Activated CD8-positive, alpha-beta memory T cell treated with anti-CD3 and anti-CD28 coated beads for 36 hours (primary cell): Measurements from ENCODE around the gene PPP1R14D. TPM values are rescaled to one million over a fixed set of nuclear protein-coding genes. Genes with fewer than 3 reads are reported as not detected.

Source experiments
- CTCF ChIA-PET: fragments of 350-600 bp; sonication (Branson Sonifier 250); formaldehyde crosslinking; loops from one replicate; lab custom pipeline; 2021; ENCODE audit warnings: antibody characterized with exemption; lab: Charles Lee
- POLR2A ChIA-PET: fragments of 350-600 bp; sonication (Branson Sonifier 250); formaldehyde crosslinking; loops from one replicate; lab custom pipeline; 2021; ENCODE audit warnings: antibody characterized with exemption; lab: Charles Lee
- total RNA-seq, 2 experiments: library from RNA; stranded (reverse); gene quantifications; one replicate each; pipeline ENCODE4 v1.2.3, GENCODE V29; 2021

The PPP1R14D gene
- total RNA-seq, 2 experiments from 2014 or later = not detected

DNA sequence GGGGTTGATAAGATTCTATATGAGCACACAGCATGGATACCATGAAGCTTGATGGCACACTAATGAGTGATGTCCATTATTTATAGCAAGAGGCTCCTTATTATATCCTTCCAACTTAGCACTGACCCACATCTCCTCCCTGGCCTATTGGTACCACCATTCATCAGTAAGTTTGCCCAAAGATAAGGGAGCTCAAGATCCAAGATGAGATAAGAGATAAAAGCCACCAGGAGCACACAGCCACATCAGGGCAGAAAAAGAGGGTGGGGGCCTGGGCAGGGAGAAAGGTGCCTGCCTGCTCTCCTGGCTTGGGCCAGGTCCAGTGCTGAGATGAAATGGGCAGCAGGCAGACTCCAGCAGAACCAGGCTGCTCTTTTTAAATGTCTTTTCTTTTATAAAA is 4.4 kb upstream of the PPP1R14D start:
- CTCF ChIA-PET = no interaction called here

DNA sequence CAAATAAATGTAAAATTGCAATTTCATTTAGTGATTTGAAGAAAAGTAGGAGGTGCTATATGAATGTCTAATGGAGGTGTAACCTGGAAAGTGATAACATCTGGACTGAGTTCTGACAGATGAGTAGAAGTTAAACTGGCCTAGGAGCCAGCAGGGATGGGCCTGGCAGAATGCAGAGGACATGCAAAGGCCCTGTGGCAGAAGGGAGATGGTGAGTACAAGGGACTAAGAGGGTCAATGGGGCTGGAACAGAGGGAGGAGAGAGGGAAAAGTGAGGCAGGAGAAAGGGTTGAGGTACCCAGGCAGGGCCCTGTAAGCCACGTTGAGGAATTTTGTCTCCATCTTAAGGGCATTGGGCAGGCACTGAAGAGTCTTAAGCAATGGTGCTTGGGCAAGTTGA is 3.4 kb upstream of the PPP1R14D start:
- POLR2A ChIA-PET = no interaction called here
- CTCF ChIA-PET = no interaction called here

More for the DNA sequence above, 4.4 kb upstream of the PPP1R14D start:
- POLR2A ChIA-PET = interaction anchor here (0.7 kb wide), 1 partner anchor 452 kb away, joined by 3 read pairs; no protein-coding TSS in a partner anchor

DNA sequence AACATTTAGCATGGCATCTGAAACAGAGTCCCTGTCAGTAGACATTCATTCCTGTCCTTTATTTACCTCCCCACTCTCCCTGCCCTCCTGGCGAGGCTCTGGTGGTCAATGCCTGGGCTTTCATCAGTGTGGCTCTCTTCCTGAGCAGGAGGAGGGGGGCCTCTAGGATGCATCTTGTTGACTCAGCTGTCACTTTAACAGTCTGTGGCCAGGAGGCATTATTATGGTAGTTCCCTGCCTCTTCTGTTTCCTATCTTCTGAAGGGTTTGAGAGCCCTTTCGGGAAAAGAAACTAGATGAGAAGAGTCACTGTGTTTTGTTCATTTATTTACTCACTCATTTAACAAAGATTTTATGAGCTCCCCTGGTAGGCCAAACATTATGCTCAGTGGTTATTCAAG is 2.4 kb upstream of the PPP1R14D start:
- POLR2A ChIA-PET = no interaction called here
- CTCF ChIA-PET = no interaction called here

DNA sequence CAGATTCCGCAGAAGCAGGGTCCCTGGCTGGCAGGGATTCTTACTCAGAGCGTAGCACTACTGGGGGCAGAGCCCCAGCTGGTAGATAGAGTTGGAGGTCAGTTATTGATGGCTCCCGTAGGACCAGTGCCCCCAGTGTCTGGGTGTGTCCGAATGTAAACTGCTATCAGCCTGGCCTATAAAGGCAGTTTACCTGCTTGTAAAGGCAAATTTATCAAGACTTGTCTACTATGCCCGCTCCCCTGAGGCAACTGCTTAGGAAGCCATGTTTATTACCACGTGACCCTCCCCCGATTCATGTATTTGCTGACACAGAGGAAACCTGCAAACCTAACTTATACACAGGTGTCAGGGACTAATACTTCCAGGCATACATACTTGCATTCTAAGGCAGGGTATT is 607 bp upstream of the PPP1R14D start:
- ChIA-PET POLR2A (no interaction called here), CTCF (no interaction called here)

DNA sequence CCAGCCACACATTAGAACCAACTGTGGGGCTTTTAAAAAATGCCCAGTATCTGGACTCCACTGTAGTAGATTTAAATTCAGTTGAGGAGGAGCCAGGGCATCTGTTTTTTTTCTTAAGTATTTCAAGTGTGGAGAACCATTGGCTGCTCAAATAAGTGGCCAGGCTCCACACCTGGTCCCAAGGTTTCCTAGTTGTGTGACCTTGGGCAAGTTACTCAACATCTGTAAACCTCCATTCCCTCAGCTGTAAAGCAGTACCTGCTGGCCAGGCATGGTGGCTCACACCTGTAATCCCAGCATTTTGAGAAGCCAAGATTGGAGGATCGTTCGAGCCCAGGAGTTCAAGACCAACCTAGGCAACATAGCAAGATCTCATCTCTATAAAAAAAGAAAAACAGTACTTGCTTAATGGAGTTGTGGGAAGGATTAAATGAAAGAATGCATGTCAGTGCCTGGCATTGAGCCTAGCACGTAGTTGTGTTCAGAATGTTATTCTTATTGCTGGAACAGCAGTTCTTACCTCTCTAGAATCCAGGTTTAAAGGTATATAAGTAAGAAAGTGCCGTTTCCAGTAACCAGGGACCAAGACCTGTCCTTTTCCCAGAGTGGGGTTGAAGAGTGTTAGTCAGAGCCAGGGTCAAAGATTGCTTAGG is 2.0 kb downstream of the PPP1R14D start:
- CTCF ChIA-PET = no interaction called here
- POLR2A ChIA-PET = no interaction called here

DNA sequence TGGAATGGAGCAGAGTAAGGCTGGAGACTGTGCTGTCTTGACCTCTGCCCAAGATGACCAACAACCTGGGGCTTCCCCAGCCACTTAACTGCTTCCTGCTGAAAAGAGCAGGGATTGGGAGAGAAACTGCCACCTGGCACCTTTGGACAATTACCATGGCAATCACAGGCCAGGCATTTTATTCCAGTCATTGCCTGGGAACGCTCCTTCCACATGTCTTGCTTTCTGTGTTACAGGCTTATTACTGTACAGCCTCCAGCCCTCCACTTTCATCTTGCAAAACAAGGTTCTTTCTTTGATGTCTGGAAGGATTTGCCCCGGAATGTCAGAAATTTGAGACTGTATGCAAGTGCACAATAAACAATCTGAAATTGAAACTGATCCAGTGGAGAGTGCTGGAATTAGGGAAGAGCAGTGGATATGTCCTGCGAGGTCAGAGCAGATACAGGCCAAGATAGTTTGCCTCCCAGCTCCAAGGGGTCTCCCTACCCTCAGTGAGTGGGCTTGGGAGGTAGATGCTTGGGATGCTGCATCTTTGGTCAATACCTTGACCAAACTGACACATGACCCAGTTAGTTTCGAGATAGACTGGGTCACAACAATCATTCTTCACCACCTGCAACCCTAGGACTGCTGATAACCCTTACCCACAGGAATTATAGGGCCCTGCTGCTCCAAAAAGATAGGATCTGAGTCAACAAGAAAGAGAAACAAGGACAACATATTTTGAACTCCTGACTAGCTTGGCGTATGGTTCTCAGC is 2.7 kb downstream of the PPP1R14D start:
- ChIA-PET POLR2A (no interaction called here), CTCF (no interaction called here)

DNA sequence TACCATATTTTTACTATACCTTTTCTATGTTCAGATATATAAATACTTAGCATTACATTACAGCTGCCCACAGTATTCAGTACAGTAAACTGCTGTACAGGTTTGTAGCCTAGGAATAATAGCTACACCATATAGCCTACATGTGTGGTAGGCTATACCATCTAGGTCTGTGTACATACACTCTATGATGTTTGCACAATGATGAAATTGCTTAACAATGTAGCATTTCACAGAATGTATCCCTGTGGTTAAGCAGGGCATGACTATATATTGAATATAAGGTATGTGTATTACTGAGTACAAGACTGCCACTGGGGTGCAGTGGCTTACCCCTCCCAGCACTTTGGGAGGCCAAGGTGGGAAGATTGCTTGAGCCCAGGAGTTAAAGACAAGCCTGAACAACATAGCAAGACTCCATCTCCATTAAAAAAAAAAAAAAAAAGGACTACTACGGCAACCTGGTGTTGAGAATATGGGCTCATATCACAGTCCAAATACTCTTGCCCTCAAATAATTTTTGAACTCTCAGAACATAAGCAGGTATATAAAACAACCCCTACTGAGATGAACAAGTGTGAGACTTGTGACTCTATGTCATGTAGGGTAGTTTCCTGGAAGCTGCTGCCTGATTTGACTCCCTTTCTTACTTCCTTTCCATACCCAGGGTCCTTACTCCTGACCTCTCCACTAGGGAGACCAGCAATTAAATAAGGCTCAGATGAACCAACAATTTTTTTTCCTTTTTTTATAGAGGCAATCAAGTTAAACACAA is 4.8 kb downstream of the PPP1R14D start:
- CTCF ChIA-PET = interaction anchor here (0.6 kb wide), 1 partner anchor 373 kb away, joined by 3 read pairs; no protein-coding TSS in a partner anchor
- POLR2A ChIA-PET = no interaction called here

DNA sequence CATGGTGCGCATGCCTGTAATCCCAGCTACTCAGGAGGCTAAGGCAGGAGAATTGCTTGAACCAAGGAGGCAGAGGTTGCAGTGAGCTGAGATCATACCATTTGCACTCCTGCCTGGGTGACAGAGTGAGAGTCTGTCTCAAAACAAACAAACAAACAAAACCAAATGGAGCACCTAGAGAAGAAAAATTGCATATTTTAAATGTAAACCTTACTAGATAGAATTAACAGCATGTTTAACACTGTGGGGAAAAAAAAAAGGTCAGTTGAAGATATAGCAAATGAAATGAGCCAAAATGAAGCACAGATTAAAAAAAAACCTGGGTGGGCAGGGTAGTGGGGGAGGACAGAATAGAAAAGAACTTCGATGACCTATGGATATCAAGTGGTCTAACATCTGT is 7.3 kb downstream of the PPP1R14D start:
- CTCF ChIA-PET = no interaction called here
- POLR2A ChIA-PET = no interaction called here

DNA sequence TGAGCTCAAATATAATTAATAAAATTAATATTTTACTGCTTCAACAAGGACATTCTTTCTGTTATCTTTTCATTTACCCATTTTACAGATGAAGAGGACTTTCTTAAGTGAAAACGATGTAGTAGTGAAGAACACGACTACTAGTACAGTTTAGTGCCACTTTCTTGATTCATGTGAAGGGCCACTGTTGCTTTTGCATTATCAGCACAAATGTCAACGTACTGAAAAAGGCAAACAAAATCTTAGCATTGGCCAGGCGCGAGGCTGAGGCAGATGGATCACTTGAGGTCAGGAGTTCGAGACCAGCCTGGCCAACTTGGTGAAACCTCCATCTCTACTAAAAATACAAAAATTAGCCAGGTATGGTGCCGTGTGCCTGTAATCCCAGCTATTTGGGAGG is 9.5 kb downstream of the PPP1R14D start:
- ChIA-PET CTCF (interaction anchor here (0.6 kb wide), 1 partner anchor 1287 kb away, joined by 3 read pairs; no protein-coding TSS in a partner anchor), POLR2A (no interaction called here)

DNA sequence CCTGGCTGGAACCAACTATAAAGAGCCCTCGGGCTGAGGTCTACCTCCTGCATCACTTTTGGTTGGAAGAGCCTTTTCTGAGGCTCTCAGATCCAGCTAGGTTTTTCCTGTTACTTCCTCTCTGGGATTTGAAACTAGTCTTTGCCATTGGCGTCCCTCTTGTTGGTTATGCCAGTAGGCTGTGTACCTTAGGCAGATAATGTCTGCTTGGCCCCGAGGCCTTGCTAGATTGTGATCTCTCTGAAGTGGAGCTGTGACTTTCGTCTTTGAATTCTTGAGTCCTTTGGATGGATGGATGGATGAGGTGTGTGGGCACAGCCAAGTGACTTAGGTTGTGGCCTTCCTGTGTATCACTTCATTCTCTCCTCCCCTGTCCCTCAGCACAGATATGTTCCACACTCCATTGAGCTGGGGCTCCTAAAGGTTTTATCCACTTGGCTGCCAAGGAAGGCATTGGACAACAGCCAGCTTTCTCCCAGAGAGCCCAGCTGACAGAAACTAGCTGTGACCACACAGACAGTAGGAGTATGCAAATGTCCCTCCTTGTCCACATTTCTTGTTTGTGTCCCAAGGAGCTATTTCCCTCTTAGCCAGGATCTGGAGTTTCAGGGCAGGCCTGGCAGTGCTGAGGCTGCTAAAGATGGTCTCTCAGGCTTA is 13.3 kb downstream of the PPP1R14D start:
- ChIA-PET POLR2A (no interaction called here), CTCF (no interaction called here)

DNA sequence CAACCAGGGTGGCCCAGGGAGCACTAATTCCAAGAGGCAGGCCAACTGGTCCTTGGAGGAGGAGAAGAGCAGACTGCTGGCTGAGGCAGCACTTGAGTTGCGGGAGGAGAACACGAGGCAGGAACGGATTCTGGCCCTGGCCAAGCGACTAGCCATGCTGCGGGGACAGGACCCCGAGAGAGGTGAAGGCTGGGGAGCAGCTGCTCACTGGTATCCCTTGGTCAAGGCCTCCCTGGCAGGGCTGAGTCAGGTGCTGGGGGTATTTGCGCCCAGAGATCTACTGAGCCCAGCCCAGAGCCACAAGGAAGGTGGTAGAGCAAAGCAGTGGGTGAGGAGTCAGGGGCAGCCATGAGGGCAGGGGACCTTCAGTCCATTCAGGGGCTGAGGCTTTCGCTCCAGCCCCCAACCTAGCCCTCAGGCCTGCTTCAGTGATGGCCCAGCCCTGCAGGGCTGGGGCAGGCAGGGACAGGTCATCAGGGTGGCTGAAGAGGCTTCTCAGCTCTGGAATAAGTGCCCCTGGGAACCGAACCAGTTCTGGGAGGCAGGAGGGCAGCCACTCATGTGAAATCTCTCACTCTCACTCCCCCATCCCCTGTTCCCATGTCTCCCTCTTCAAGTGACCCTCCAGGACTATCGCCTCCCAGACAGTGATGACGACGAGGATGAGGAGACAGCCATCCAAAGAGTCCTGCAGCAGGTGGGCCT is 15.6 kb downstream of the PPP1R14D start:
- CTCF ChIA-PET = interaction anchor here (0.7 to 0.9 kb wide), 2 partner anchors 44 to 45 kb away, joined by 3 read pairs; no protein-coding TSS in a partner anchor
- POLR2A ChIA-PET = no interaction called here

DNA sequence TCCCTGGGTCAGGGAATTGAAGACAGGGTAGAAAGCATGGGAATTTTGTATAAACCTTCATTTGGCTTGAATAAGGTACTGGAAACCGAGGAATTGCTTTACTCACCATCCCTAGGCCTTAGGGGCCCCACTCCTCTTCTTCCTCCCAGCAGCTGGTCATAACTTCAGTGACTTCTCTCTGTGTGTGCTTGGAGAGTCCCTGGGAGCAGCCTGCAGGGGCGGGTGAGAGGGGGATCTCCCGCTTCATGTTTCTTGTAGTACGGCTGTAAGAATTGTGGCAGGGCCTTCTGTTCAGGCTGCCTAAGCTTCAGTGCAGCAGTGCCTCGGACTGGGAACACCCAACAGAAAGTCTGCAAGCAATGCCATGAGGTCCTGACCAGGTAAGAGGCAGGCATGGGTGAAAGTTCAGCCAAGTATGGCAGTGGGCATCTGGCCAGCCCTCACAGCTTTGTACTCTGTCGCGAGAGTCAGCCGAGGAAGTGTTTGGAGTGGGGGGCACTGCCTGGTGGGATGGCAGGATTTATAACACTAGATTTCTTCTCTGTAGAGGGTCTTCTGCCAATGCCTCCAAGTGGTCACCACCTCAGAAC is 19.6 kb downstream of the PPP1R14D start:
- CTCF ChIA-PET = interaction anchor here (1.0 kb wide), 1 partner anchor 35 kb away, joined by 3 read pairs; the partner anchor contains the start of gene SPINT1
- POLR2A ChIA-PET = no interaction called here

DNA sequence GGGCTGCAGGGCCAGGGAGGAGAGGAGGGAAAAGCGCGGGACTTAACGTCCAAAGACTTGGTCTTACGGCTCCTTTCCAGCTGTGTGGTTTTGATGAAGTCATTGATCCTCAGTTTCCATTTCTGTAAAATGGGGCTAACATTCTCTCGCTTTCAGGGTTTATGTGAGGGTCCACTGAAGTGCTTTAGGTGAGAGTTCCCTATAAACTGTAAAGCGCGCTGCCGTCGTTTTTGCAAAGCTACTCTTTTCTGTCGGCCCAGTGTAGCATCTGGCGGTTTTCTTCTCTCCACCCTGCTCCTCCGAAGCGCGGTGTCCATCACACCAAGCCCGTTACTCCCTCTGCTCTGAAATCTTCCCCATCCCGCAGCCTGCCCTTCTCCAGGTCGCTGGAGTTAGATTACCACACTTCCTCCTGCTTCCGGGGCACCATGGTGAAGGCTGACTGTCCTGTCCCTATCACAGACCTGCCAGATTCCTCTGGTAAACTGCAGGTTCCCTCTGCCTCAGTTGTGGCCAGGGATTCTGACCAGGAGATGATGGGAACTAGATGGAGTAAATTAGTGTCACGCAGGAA is 20.5 kb downstream of the PPP1R14D start:
- ChIA-PET CTCF (interaction anchor here (1.0 to 2.2 kb wide), 3 partner anchors 36 to 51 kb away, joined by 3 to 6 read pairs (median 3); partner anchors contain the start of gene SPINT1), POLR2A (interaction anchor here (0.6 to 1.8 kb wide), 4 partner anchors 50 to 113 kb away, joined by 4 to 8 read pairs (median 4); partner anchors contain the start of gene RAD51)

DNA sequence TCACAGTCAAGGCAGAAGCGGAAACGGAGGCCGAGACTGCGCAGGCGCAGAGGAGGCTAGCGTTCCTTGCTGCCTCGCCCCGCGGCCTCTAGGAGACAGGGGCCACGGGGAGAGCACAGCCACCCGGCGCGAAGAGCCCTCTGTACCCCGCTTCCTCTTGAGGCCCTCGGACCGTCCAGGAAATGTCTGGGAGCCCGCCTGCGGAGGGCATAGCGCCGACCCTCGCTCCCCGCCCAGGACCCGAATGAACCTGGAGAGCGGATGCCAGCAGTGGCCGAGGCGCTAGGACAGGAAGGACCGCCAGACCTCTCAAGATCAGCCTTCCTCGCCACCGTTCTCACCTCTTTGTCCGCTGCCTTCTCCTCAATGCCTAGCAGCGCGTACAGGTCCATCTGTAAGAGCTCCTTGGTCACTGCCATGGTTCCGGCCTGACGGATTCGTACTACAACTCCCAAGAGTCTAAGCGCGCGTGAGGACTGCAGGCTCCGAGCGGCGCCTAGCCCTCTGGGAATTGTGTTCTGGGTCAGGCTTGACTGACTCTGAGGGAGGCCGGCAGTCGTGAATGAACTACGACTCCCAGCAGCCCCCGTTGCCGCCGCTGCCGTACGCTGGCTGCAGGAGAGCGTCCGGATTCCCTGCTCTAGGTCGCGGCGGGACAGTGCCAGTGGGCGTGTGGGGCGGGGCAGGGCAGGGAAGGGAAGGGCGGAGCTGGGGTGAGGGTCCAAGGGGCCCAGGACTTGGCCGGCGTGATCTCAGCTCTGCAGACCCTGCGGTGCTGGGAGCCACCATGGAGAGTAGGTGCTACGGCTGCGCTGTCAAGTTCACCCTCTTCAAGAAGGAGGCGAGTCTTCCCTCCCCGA is 21.2 kb downstream of the PPP1R14D start, which contains the start of the genes DNAJC17 and ZFYVE19:
TSS of gene DNAJC17 (minus strand) at position 446 of the 860 bp plus-strand sequence. CDS start at position 419, 27 bp downstream.
TSS of gene ZFYVE19 (plus strand) at position 62 of the 860 bp plus-strand sequence. CDS start at position 563, 501 bp downstream.
- ChIA-PET POLR2A (interaction anchor here (0.6 to 1.9 kb wide), 8 partner anchors 31 to 238 kb away, joined by 3 to 8 read pairs (median 4); partner anchors contain the start of genes GCHFR, RAD51 and RPUSD2), CTCF (interaction anchor here (1.3 to 2.2 kb wide), 5 partner anchors 17 to 63 kb away, joined by 3 to 6 read pairs (median 3); no protein-coding TSS in a partner anchor)

DNA sequence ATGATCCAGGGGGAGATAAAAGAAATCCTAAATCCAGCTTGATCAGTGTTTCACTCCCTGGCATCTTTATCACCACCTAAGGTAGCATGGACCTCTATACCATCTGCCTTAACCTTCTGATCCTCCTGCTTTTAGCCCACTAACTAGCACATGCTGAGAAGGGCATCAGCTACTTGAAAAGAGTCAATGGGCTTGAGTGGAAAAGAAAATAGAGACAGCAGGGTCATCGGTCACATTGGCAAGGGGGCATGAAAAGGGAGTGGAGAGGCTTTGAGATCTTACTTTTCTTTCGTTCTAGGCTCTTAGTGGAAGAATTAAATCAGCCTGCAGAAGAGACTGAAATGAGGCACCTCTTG is 21.9 kb downstream of the PPP1R14D start:
- ChIA-PET POLR2A (interaction anchor here (0.9 to 1.9 kb wide), 5 partner anchors 30 to 237 kb away, joined by 3 to 8 read pairs (median 4); partner anchors contain the start of genes GCHFR, RAD51 and RPUSD2), CTCF (interaction anchor here (0.7 to 2.2 kb wide), 6 partner anchors 16 to 742 kb away, joined by 3 to 6 read pairs (median 3); no protein-coding TSS in a partner anchor)

DNA sequence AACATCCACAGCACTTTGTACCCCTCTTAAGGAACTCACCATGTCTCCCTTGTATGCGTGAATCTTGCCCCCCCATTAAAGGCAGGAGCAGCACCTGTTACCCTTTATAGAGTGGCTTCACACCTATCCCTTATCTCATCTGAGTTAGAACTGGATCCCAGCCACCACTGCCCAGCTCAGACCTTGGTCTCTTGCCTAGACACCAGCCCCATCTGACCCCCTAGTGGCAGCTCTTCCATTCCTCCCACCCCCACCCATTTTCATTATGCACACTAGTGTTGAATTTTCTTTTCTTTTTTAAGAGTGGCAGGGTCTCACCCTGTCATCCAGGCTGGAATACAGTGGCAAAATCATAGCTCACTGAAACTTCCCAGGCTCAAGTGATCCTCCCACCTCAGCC is 24.8 kb downstream of the PPP1R14D start:
- ChIA-PET POLR2A (interaction anchor here (0.6 kb wide), 1 partner anchor 27 kb away, joined by 4 read pairs; no protein-coding TSS in a partner anchor), CTCF (interaction anchor here (0.7 to 1.5 kb wide), 3 partner anchors 10 to 18 kb away, joined by 3 to 4 read pairs (median 3); no protein-coding TSS in a partner anchor)
